ENCODE measurements around the gene AFAP1. TPM values are rescaled to one million over a fixed set of nuclear protein-coding genes. Genes with fewer than 3 reads are reported as not detected.
A peak's percentile ranks its signal among the peaks of the same experiment; 100 is the strongest.

The AFAP1 gene
- total RNA-seq, 1 experiment from 2014 or later = 42.1 TPM

DNA sequence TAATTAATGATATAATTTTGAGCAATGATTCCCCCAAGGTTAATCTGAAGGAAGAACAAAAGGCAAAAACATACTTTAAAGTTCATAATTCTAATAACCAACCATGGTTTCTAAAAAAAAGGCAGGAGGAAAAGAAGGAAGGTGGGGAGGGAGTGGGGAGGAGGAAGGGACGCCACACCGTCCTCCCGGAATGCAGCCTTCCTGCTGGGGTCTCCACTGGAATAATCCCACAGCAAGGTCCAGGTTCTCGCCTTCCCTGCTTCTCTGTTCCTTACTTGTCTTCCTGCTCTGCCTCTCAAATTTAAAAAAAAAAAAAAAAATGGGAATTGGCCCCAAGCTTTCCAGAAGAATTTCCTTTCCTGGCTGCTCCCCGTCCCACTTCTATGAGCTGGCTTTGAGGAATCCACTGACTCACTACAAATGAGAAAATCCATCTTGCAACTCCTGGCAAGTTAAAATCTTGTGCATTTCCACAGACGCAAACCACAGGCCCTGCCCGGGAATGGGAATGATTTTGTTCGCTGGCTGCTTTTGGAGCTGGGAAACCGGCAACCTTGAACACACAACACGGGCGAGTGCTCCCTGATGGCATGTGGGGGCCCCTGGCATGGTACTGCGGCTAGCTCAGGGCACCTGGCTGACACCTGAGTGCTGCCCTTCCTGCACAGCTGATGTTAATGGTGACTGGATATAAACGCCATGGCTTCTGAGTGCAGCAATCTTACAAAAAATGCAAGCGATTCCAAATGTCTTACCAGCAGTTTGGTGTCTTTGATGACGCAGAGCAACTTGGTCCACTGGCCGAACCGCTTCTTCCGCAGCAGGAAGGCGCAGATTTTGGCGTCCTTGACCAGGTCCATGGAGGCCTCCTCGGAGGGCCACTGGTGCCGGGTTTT lies 97.0 kb downstream of the AFAP1 start:
- Histone ChIP-seq H3K27me3 (ENCODE audit: low read length) (no peaks in the 10 kb centered on the region), H3K36me3 (ENCODE audit: low read depth, low read length) (peaks cover 29% of the 10 kb centered on the region), H3K4me1 (ENCODE audit: insufficient read depth, low read length) (peaks cover 44% of the 10 kb centered on the region), H3K9ac (ENCODE audit: low read length) (peak overlapping the region; percentile 67), H3F3A (ENCODE audit: low read length, unreplicated experiment) (peaks cover 26% of the 10 kb centered on the region), H3K27ac (ENCODE audit: low read length) (peak overlapping the region; percentile 96), H3K9me2 (replicated peaks; ENCODE audit: low read length) (no peaks in the 10 kb centered on the region), H3K4me3 (ENCODE audit: low read length) (peak overlapping the region; percentile 57), H3K79me2 (ENCODE audit: low read length) (peaks cover 64% of the 10 kb centered on the region), H3K9me3 (ENCODE audit: low read length) (no peaks in the 10 kb centered on the region), H3K4me2 (ENCODE audit: low read length) (peak overlapping the region; percentile 73), H4K20me1 (ENCODE audit: low read length) (no peaks in the 10 kb centered on the region), H2AFZ (ENCODE audit: low read length) (peak overlapping the region; percentile 42)
- ChIA-PET POLR2A (ENCODE audit: unreplicated experiment) (interaction anchor here (0.5 kb wide), 1 partner anchor 48 kb away, joined by 3 read pairs; no protein-coding TSS in a partner anchor), CTCF (interaction anchor here (0.6 kb wide), 1 partner anchor 73 kb away, joined by 5 read pairs; no protein-coding TSS in a partner anchor)
- TF ChIP-seq, protein P1, sequence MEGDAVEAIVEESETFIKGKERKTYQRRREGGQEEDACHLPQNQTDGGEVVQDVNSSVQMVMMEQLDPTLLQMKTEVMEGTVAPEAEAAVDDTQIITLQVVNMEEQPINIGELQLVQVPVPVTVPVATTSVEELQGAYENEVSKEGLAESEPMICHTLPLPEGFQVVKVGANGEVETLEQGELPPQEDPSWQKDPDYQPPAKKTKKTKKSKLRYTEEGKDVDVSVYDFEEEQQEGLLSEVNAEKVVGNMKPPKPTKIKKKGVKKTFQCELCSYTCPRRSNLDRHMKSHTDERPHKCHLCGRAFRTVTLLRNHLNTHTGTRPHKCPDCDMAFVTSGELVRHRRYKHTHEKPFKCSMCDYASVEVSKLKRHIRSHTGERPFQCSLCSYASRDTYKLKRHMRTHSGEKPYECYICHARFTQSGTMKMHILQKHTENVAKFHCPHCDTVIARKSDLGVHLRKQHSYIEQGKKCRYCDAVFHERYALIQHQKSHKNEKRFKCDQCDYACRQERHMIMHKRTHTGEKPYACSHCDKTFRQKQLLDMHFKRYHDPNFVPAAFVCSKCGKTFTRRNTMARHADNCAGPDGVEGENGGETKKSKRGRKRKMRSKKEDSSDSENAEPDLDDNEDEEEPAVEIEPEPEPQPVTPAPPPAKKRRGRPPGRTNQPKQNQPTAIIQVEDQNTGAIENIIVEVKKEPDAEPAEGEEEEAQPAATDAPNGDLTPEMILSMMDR (conservative IDR thresholded peaks at IDR 0.05; ENCODE audit: low read depth, low read length) = no peak
- no peak for TF ChIP-seq EZH2 (IDR thresholded peaks at IDR 0.05; ENCODE audit: low read length, unreplicated experiment)
- TF ChIP-seq EZH2phosphoT487 (IDR thresholded peaks at IDR 0.05; ENCODE audit: borderline replicate concordance, low read length) = no peak
- ATAC-seq (peak; percentile 55), DNase-seq (peak; percentile 92)
- intact Hi-C loops (cut with micrococcal nuclease) = loop anchor here (1.0 kb wide), 3 partner anchors 14 to 37 kb away; no protein-coding TSS in a partner anchor
- TSS peak; percentile 95 for BruUV-seq (replicated peaks)

DNA sequence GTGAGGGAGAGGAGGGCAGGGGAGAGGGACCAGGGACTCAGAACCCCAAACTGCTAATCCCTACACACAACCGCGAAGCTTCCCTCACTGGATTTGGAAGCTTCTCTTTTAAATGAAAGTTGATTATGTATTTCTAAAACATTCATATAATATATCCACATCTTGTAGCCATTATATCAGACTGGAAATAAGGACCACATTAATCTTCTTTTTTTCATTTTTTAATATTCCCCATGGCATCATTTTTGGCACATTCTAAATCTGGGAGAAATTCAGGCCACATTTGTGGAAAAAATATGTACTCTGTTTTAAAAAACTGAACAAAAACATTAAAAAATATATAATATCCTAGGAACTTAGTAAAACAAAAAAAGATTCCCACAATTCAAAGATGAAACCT lies 97.8 kb downstream of the AFAP1 start:
- no peak for ATAC-seq
- no peak for TF ChIP-seq EZH2 (IDR thresholded peaks at IDR 0.05; ENCODE audit: low read length, unreplicated experiment)
- TF ChIP-seq, protein P1 (conservative IDR thresholded peaks at IDR 0.05; ENCODE audit: low read depth, low read length) = no peak
- TF ChIP-seq EZH2phosphoT487 (IDR thresholded peaks at IDR 0.05; ENCODE audit: borderline replicate concordance, low read length) = no peak
- peaks cover 36% of the 10 kb centered on the region for H3K36me3 ChIP-seq (ENCODE audit: low read depth, low read length)
- CTCF ChIA-PET = no interaction called here
- H4K20me1 ChIP-seq (ENCODE audit: low read length) = no peaks in the 10 kb centered on the region
- peak overlapping the region; percentile 67 for H3K9ac ChIP-seq (ENCODE audit: low read length)
- intact Hi-C loops (cut with micrococcal nuclease) = loop anchor here (1.0 kb wide), 3 partner anchors 14 to 37 kb away; no protein-coding TSS in a partner anchor
- DNase-seq = no peak
- peak overlapping the region; percentile 73 for H3K4me2 ChIP-seq (ENCODE audit: low read length)
- POLR2A ChIA-PET (ENCODE audit: unreplicated experiment) = interaction anchor here (0.5 kb wide), 1 partner anchor 47 kb away, joined by 3 read pairs; no protein-coding TSS in a partner anchor
- no peaks in the 10 kb centered on the region for H3K9me3 ChIP-seq (ENCODE audit: low read length)
- peak overlapping the region; percentile 96 for H3K27ac ChIP-seq (ENCODE audit: low read length)
- peaks cover 44% of the 10 kb centered on the region for H3K4me1 ChIP-seq (ENCODE audit: insufficient read depth, low read length)
- H3K79me2 ChIP-seq (ENCODE audit: low read length) = peaks cover 64% of the 10 kb centered on the region
- H3K27me3 ChIP-seq (ENCODE audit: low read length) = no peaks in the 10 kb centered on the region
- no TSS peak for BruUV-seq (replicated peaks)
- peaks cover 26% of the 10 kb centered on the region for H3F3A ChIP-seq (ENCODE audit: low read length, unreplicated experiment)
- H2AFZ ChIP-seq (ENCODE audit: low read length) = no peak overlapping the region
- H3K4me3 ChIP-seq (ENCODE audit: low read length) = peak overlapping the region; percentile 57
- H3K9me2 ChIP-seq (replicated peaks; ENCODE audit: low read length) = no peaks in the 10 kb centered on the region
